DMS114 treated with DMSO at 0.1 percent for 48 hours (cell line): ENCODE measurements around the gene MEG3.

Experiments used
- DNase-seq: peaks from one replicate; lab custom pipeline; 2025; ENCODE audit not compliant: unreplicated experiment; lab: John Stamatoyannopoulos, UW

The MEG3 gene

DNA sequence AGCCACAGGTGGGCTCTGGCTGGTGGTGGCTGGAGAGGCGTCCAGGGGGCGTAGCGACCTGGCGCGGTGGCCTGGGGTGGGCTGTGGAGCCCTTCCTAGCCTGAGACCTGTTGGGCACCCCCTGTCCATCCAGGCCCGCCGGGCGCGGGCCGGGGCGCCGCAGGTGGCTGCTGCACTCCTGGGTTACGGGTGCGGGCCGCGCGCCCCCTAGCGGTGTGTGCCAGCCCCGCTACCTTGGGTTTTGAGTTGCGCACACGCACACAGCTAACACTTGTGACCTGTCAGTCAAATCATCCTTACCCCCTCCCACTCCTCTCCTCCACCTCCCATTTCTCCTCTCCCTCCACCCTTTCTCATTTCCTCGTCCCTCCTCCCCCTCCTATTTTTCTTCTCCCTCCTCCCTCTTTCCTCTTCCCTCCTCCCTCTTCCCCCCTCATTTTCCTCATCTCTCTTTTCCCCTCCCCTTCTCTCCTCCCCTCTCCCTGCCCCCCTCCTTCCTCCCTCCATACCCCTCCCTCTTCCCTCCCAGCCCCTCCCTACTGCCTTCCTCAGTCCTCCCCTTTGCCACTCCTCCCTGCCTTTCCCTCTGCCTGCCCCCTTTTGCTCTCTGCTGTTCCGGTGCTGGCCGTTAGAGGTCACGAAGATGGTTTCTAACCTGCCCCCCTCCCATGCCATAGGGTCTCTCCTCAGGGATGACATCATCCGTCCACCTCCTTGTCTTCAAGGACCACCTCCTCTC, 2.3 kb downstream of the MEG3 start:
- DNase-seq = no peak

DNA sequence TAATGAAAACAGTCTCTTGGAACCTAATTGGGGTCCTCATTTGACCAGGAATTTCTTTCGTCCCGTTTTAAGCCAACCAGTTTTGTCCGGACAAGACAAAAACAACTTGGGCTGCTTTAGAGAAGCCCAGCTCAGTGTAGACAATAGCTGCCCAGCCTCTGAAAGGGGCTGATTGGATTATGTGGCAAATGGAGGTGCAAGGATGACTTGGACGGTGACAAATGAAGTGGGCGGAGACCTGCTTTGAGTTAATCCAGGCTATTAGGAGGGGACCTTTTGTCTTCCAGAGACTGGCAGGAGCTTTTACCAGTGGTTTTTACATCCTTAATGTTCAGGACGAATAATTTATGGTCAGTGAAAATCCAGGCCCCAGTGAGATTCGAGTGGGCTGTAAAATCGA, 4.8 kb downstream of the MEG3 start:
- no peak for DNase-seq

DNA sequence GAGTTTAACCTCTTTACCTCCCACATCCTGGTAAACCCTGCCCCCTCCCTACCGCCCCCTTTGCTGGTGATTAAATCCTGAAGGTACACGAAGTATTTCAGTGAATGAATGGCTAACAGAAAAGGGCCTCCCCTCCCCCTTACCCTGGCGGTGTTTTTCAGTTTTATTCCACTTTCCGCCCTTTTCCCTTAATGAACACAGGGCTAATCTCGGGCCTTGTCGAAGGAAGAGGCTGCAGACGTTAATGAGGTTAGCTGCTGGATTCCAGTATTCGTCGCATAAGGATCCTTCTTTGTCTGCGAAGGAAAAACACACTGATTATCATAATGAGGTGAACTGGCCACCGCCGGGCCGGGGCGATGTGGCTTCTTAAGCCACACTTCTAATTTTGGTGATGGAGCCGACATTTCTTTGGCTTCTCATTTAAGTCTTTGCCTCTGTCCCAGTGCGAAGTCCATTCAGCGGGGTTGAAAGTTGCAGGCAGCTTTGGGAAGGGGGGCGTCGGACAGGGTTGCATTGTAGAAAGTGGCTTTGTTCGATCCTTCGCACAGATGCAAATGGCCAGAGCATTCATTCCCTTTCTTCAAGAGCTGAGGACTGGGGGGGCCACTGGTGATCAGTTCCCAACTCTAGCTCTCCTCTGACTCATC, 6.5 kb downstream of the MEG3 start:
- no peak for DNase-seq

DNA sequence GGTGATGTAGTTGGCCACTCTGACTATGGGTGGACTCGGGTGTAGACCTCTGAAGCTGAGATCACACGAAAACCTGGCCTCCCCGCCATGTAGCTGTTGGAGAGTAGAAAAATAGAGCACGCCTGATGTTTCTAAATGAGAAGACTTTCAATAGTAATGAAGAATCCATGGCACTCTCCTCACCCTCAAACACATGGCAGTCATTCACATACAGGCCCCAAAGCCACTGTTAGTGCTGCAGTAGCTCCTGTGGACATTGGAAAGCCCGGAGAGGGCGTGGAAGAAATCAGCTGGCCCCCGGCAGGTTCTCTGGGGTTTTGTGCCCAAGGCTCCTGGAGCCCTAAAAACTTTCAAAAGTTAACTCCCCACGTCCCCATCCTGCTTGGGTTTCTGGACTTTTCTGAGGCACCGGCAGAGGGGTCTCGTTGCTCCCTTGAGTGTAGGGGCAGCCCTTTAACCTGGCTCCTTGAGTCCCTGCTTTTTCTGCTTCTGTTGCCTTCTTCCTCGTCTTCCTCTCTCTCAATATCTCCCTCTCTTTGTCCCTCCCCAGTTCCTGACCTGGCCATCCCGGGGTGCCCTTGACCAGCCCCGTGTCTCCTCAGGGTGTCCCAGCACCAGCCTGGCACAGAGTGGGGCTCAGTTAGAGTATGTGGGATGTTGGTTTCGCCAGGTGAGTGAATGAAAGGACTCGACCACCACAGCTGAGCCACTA, 8.3 kb downstream of the MEG3 start:
- no peak for DNase-seq

DNA sequence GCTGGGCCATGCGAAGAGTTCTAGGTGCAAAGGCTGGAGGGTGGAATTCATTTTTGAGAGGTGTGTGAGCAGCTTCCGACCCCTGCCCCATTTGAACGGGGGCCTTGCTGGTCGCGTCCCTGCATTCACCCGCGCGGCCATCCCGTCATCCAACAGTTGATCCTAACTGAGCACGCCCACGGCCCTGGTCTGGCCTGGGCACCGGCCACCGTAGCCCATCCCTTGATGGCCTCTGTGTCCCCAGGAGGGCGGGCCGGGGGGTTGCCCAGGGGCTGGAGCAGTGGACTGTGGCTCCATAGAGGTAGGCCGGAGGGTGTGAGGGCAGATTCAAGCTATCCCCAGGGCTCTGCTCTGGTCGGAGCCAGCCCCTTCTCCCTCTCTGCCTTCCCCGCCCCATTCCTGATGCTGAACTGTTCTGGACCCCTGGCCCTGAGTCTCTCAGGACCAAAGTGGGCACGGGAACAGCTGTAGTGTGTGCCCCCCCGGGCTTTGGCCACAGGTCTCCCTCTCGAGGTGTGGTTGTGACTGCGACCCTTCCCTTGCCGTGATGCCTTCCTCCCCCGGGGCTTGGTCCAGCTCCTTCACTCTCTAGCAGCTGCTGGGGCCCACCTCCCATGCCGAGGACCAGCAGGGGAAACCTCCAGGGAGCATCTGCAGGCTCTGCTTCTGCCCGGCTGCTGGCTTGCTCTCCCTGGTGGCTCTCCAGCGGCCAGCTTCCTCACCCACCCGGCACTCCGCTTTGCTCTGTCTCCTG, 9.1 kb downstream of the MEG3 start:
- no peak for DNase-seq

DNA sequence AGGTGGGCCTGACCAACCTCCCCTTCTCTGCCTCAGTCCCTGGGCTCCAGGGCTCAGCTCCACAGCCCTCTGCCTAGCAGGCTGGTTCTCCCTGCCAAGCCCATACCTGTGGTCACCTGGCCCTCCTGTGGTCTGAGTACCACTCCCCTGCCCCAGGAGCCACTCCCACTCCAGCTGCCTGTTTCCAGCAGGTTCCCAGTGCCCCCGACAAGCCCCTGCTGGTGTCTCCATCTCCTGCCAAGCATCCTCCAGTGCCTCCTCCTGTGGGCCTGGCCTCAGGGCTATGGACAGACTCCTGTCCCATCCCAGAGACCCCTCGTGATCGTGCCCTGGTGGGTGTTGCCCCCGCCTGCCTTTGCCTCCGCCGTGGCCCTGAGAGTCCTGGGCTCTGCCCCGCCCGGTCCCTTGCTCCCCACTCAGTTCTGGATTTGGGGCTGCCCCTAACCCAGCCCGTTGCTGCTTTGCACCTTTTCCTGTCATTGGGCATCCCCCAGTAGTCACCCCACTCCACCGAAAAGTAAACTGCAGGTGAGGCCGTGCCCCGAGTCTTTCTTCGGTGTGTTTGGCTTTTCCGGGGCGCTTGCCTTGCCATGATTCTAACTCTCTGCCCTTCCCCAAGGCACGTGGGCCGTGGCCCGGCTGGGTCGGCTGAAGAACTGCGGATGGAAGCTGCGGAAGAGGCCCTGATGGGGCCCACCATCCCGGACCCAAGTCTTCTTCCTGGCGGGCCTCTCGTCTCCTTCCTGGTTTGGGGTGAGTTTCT, 9.8 kb downstream of the MEG3 start:
- no peak for DNase-seq

DNA sequence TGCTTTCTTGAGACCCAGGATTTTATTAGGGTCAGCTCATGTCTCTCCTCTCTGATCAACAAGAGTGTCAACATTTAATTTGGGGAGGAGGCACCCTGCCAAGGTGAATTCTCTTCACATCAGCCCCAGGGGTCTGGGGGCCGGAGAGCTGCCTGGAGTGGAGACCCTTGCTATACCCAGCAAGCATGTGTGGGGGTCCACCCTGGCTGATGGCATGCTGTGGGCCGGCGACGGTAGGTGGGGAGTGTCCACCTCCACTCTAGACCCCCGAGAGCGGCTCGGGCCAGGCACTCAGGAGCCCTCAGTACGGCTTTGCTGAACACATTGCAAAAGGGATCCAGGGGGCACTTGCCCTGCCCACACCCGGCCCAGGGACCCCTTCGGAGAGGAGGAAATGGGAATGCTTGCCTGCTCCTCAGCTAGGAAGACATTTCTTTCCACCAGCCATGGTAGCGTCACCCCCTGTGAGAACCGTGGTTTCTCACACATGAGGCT, 10.4 kb downstream of the MEG3 start:
- no peak for DNase-seq

DNA sequence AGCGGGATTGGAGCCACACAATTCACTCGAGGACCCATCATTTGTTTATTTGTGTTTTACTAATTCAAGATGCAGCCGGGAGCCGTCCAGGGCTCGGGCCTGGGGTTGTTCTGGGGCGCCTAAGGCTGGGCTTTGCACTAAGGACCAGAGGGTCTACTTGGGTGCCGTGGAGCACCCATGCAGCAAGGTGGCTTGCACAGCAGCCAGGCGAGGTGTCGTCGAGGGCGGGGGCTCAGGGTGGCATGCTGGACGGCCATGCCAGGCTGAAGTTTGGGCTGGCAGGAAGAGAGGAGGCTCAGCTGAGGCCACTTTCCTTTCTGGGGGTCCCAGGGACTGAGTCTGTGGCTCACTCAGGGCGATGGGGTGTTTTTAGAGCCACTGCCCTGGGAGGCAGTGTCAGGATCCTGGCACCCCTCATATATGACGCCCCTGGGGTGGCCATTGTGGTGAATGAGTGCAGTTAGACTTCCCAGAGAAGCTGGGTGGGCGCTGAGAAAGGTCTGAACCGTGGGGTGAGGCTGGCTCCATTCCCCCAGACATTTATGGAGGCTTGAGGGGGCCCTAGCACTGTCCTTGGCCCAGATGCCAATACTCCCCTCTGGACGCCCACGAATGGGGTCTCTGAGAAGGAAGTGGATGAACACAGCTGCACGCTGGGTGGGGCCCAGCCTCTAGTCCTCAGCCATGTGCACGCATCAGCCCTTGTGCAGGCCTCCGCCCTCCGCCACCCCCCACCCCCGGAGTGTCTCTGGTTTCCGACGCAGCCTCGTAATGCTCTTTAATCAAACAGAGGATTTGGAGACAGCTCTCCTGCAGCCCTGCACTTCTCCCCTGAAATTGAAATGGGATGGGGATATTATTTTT, 11.3 kb downstream of the MEG3 start:
- DNase-seq = no peak

DNA sequence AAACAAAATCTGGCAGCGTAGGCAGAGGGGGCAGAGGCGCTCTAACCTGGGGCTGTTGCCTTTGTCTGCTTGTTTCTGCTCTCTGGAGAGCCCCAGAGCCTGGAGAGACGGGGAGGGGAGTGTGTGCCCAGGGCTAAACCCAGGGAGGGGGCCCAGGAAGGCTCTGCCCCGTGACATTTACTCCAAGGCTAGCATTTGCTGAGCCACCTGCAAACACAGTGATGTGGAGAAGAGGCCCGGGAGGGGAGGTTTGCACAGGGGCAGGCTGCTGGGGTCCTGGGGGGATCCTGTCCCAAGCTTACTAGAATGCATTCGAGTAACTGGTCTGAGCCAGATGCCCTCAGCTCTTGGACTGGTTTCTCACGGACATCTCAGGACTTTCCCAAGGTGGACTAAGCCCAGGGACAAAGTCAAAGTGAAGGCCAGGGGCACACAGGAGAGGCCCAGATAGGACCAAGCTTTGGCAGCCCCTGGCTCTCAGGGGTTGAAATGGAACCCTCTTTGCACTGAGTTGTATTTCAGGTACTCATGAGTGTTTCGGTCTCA, 12.0 kb downstream of the MEG3 start:
- DNase-seq = no peak

DNA sequence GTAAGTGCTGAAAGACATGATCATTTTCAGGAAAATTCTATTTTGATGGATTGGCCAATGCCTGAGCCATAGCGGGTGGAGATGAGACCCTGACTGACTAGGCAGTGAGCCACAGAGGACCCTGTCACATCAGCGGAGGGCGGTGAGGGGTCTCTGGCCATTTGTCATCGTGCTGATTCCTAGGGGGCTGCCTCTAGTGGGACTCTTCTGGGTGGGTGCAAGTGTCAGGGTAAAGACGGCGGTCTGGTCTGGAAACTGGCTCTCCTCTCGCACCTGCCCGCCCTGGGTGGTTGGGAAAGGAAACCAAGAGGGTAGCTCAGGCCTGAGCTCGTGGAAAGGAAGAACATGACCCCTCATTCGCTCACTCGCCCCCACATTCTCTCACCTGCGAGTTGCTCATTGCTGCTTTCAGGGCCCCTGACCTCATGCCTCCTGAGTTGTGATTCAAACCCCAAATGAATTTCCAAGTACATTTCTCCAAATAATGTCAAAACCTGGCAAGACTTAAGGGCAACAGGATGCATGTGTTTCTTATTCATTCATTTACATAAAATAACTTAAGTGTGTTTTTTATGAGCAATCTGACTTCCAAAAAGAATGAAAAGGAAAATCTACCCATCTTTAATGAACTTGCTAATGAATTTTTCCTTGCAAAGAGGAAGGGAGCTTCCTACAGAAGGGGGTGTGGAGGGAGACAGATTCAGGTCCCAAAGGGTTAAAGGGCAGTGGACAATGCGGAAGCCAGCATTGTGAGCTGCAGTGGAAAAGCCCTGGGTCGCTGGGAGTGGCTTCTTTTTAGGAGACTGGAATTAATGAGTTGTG, 12.8 kb downstream of the MEG3 start:
- DNase-seq = no peak

DNA sequence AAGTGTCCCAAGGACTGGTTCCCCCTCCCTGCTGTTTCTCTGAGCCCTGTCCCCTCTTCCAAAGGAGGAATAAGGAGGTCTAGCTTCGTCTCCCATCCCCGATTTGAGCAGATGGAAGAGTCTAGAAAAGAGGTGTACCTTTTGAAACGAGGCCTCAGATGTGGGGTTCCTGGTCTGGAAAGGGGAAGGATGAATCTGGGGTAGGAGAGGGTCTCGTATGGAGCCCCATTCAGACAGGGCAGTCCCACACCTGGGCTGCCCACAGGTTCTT, 13.3 kb downstream of the MEG3 start:
- DNase-seq = no peak

DNA sequence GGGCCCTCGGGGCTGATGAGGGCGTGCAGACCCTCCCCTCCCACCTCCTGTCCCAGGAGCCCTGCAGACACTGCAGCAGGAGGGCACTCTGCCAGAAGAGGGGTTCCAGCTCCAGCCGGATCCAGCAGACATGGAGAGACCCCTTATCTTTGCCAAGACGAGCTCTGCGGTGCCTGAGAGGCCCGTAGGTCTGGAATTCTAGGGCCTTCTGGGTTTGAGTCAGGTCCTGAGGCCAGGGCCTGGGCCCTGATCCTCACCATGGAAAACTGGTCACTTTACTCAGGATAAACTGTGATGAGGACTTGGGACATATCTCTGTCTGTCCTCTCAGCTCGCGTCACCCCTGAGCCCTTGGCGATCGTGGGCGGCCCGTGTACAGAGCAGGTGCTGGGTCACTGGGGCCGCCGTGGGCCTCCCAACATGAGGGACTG, 13.8 kb downstream of the MEG3 start:
- no peak for DNase-seq

DNA sequence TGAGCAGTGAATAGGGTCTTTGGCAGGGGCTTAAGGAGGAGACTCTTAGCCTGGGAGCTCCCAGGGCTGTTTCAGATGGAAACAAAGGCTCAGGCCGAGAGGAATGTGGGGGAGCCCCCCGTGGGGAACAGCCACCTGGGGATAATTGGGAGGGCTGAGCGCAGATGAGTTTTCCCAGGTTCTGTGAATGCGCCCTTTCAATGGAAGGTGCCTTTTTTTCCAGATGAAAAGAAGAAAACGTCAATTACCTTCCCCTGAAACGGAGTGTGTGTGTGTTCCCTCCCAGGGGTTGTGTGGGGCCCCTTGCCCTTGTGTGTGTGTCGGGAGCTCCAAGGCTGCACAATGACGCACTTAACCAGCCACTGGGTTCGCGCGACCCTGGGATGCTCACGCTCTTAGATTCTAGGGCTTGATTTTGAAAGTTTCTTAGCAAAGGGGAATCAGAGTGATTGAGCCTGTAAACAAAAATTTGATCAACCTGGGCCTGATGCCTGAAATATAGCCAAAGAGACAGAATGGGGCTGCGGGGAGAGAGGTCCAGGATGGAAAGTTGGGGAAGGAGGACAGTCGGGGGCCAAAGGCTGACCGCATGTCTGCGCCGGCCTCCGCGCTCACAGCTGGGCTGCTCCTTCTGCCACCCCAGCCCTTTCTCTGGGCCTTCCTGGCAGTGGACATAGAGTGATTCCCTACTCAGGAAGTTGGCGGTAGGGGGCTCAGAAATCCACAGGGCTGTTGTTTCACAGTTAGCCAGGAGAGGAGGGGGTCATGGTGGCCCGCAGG, 14.6 kb downstream of the MEG3 start:
- DNase-seq = no peak

DNA sequence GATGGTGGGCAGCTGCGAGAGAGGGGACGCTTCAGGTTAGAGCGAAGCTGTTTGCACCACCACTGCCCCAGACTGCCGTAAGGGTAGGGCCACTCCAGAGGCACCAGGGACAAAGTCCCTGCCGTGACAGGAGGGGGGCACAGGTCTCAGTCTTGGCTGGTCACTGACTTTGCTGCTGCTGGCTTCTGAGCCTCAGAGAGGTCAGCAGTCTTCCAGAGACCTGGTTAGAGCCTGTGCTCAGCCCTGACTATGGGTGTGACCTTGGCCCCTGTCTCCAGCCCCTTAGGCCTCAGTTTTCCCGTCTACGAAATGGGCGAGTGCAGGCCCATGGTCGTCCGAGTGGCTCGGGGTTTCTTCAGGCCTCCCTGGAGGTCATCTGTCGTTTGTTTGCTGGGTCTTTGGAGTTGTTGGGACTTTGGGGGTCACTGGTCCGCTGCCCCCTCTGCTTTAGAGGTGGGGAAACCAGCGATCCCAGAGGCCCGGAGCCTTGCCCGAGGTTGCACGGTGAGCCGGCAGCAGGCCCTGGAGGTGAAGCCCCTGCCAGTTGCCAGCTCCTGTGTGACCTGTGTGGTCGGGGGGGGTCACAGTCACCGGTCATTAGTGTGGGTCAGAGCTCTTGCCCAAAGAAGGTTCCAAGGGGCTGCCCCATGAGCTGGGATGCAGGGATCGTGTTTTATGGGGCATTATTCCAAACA, 15.3 kb downstream of the MEG3 start:
- no peak for DNase-seq

DNA sequence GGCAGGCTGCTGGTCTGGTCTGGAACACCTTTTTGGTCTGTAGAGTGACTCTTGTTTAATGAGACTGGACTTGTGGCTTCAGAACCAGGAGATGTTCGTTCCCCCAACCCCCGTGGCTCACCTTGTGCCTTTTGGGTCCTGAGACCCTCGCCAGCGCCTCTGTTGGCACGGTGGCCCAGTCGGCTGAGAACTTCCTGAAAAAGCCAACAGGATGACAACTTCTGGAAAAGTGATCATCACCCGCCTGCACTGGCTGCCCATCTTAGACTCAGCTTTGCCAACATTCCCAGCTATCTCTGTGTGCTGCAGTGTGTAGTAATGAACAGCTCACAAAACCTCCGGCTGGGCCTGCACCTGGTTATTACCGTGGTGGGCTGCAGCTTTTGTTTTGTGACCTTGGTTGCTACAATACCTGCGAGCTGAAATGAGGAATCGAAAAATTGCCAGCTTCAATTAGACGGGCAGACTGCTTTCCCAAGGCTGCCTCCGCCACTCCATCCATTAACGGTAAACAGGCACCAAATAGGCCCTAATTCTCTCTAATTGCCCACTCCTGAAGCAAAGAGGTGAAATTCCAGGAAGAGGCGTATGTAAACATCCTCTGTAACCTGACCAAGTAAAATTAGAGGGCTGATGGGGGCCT, 16.0 kb downstream of the MEG3 start:
- DNase-seq = no peak

DNA sequence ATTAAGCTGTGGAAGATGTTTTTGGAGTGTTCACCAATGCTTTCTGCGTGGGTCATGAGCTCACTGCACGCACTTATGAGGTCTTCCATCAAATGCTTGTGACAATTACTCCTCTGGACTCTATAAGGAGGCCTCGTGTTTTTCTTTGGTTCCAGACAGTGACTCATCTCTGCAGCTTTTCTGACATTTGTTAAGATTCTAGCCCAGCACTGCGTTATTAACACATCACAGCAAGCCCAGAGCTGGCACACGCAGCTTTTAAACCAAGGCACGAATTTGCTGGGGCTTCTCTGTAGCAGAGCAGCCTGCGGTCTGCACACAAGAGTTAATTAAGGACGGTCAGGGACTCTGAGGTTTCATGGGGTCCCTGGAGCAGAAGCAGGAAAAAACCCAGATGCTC, 16.9 kb downstream of the MEG3 start:
- DNase-seq = no peak

DNA sequence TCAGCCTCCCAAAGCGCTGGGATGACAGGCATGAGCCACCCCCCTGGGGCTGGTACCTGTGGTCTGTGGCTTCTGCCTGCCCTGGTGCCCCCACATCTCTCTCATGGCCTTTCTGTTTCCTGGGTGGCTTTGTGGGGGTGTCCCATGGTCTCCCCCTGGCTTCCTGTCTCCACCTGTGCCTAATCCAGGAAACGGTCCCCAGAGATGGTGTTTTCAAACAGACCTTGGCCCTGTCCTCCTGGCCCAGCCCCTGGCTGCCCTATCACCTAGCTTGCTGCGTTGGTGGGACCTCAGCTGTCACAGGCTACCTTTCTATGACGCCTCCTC, 18.1 kb downstream of the MEG3 start:
- no peak for DNase-seq
